Measurements from ENCODE around the gene RPTOR.

Gene RPTOR

DNA sequence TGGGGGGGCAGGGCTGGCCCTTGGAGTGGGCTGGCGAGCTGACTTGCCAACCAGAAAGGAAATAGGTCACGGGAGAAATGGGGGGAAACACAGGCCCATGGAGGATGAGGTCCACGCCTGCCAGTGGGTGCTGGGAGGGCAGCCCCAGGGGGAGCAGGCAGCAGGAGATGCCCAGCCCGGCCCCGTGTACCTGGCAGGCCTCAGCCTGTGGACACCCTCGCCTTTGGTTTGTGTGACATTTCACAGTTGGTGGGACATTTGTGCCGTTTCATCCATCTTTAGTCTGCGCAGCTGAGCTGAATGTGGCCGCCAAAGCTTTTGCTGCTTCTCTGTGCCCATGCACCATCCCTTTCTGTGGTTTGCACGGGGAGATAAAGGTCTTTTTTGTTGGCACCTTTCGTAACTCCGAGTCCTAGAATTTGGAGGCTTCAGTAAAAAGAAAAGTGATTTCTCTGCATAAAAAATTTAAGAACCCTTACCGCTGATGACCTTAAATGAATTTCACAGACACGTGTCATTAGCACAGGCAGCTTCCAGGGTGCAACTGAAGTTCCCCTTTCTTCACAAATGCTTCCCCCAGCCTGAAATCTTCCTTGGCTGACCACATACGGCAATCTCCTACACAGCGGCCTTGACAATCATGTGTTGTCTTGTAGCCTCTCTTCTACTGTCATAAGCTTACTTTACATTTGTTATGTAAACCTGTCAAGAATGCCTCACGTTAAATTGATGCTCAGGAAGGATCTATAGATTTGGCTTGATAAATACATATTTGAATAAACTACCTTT lies 193.6 kb downstream of the RPTOR start:
- TF ChIP-seq, protein P1, sequence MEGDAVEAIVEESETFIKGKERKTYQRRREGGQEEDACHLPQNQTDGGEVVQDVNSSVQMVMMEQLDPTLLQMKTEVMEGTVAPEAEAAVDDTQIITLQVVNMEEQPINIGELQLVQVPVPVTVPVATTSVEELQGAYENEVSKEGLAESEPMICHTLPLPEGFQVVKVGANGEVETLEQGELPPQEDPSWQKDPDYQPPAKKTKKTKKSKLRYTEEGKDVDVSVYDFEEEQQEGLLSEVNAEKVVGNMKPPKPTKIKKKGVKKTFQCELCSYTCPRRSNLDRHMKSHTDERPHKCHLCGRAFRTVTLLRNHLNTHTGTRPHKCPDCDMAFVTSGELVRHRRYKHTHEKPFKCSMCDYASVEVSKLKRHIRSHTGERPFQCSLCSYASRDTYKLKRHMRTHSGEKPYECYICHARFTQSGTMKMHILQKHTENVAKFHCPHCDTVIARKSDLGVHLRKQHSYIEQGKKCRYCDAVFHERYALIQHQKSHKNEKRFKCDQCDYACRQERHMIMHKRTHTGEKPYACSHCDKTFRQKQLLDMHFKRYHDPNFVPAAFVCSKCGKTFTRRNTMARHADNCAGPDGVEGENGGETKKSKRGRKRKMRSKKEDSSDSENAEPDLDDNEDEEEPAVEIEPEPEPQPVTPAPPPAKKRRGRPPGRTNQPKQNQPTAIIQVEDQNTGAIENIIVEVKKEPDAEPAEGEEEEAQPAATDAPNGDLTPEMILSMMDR (IDR thresholded peaks at IDR 0.05; ENCODE audit: low read depth, low read length, missing control alignments): no peak
- no peaks in the 10 kb centered on the region for H3K36me3 ChIP-seq (replicated peaks)
- in situ Hi-C loops (cut with HindIII; ENCODE audit: low pct_ligation_motif_present, low sequenced_read_pairs): no loop called here
- no peaks in the 10 kb centered on the region for H3K27me3 ChIP-seq (replicated peaks)
- H3K4me3 ChIP-seq (ENCODE audit: low read depth, low read length): no peak overlapping the region
- DNase-seq: no peak
- H3K27ac ChIP-seq: no peak overlapping the region

DNA sequence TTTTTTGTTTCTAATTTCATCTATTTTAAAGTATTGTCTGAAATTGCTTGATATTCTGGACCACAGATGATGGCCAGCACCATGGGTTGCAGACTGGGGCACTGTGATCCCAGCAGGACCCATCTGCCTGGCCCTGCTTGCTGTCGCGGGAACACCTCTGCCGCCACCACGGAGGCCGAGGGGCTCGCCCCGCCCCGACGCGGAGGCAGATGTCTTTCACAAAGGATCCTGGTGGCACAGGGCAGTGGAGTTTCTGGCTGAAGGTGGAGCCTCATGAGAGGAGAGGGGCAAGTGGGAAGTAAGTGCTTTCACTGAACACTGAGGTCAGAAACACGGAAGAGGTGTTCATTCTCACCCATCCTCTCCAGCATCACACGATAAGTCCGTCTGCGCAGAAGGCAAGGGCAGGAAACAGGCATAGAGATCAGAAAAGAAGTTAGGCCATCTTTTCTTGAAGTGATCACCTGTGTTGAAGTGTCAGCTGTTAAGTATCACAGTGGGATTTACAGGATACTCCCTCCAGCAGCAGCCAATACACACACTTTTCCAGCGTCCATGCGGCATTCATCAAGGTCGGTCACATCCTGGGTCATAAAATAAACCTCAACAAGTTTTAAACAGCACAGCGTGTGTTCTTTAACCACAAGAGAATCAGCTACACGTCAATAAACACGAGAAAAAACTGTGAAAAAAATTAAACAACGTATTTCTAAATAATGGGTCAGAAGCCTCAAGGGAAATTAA lies 194.5 kb downstream of the RPTOR start:
- Histone ChIP-seq H3K27ac (no peak overlapping the region), H3K27me3 (replicated peaks) (no peaks in the 10 kb centered on the region)
- no peak for DNase-seq

DNA sequence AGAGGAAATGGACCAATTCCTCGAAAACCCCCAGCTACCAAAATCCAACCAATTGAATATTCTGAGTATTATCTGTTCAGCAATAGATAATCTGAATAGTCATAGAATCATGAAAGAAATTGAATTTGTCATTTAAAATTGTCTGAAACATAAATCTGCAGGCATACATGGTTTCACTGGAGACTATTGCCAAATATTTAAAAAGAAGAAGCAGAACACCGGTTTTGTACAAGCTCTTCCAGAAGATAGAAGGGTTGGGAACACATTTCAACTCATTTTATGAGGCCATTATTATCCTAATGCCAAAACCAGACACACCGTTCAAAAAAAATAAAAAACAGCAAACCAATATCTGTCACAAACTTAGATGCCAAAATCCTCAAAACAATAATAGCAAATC lies 195.5 kb downstream of the RPTOR start:
- TF ChIP-seq, protein P1 (IDR thresholded peaks at IDR 0.05; ENCODE audit: low read depth, low read length, missing control alignments): no peak
- Histone ChIP-seq H3K27ac (no peak overlapping the region), H3K36me3 (replicated peaks) (no peaks in the 10 kb centered on the region), H3K27me3 (replicated peaks) (no peaks in the 10 kb centered on the region), H3K4me3 (ENCODE audit: low read depth, low read length) (no peak overlapping the region)
- DNase-seq: no peak
- in situ Hi-C loops (cut with HindIII; ENCODE audit: low pct_ligation_motif_present, low sequenced_read_pairs): no loop called here

More for the DNA sequence above, 194.5 kb downstream of the RPTOR start:
- no peak overlapping the region for H3K4me3 ChIP-seq (ENCODE audit: low read depth, low read length)
- TF ChIP-seq, protein P1 (IDR thresholded peaks at IDR 0.05; ENCODE audit: low read depth, low read length, missing control alignments): no peak
- H3K36me3 ChIP-seq (replicated peaks): no peaks in the 10 kb centered on the region
- in situ Hi-C loops (cut with HindIII; ENCODE audit: low pct_ligation_motif_present, low sequenced_read_pairs): no loop called here

DNA sequence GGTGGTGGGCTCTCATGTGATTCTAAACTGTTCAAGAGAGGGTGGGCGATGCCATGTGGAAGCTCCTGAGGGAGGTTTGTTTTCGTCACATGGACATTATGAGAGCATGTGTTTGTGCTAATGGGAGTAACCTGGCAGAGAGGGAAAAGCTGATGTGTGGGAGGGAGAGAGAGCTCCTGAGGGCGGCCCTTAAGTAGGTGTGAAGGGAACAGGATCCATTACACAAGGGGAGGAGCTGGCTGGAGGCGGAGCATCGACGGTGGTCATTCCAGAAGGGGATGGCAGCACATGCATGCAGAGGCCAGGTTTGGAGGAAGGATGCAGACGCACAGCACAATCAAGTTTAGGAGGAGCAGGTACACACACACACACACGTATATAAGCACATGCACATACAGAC lies 197.5 kb downstream of the RPTOR start:
- in situ Hi-C loops (cut with HindIII; ENCODE audit: low pct_ligation_motif_present, low sequenced_read_pairs): no loop called here
- TF ChIP-seq, protein P1 (IDR thresholded peaks at IDR 0.05; ENCODE audit: low read depth, low read length, missing control alignments): no peak
- Histone ChIP-seq H3K27ac (no peak overlapping the region), H3K4me3 (ENCODE audit: low read depth, low read length) (no peak overlapping the region), H3K36me3 (replicated peaks) (no peaks in the 10 kb centered on the region), H3K27me3 (replicated peaks) (no peaks in the 10 kb centered on the region)
- no peak for DNase-seq

DNA sequence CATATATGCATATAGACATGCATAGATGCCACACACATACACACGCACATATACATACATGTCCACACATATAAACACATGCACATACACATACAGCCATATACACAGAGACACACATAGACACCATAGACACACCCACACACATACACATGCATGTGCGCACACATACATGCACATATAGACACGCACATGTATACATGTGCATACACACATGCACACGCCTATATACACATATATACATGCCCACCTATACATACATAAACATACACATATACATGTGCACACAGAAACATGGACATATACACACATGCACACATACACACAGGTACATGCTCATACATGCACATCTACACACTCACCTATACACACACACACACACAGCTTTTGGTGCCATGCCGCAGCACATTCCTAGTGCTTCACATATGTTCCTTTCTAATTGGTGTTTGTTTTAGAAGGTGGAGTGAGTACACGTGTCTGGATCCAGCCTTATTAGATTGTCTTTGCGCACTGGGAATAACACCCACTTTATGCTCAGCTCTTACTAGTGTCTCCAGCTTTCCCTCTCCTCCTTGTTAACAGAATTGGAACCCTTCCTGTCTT lies 198.0 kb downstream of the RPTOR start:
- H3K27ac ChIP-seq: no peak overlapping the region
- DNase-seq: no peak
- in situ Hi-C loops (cut with HindIII; ENCODE audit: low pct_ligation_motif_present, low sequenced_read_pairs): no loop called here

More for the DNA sequence above, 198.0 kb downstream of the RPTOR start:
- H3K27me3 ChIP-seq (replicated peaks): no peaks in the 10 kb centered on the region
- no peak overlapping the region for H3K4me3 ChIP-seq (ENCODE audit: low read depth, low read length)
- TF ChIP-seq, protein P1 (IDR thresholded peaks at IDR 0.05; ENCODE audit: low read depth, low read length, missing control alignments): no peak
- H3K36me3 ChIP-seq (replicated peaks): no peaks in the 10 kb centered on the region
